Measurements from ENCODE around the gene NPW. TPM values are rescaled to one million over a fixed set of nuclear protein-coding genes. Genes with fewer than 3 reads are reported as not detected.
A peak's percentile ranks its signal among the peaks of the same experiment; 100 is the strongest.

NPW gene
- total RNA-seq, 4 donors from 2014 or later: 2.8 to 9.1 TPM; not detected in 2

- H3K27me3 ChIP-seq: no peaks in the 10 kb centered on the region
- TF ChIP-seq CTCF (IDR thresholded peaks at IDR 0.05) (no peak), POLR2A (IDR thresholded peaks at IDR 0.05) (no peak)
- no peak for DNase-seq
- peak overlapping the region; percentile 76 to 97 (median 87) for H3K27ac ChIP-seq
- peaks cover 0 to 65% (median 17%) of the 10 kb centered on the region in 4 donors for H3K4me1 ChIP-seq
- no peaks in the 10 kb centered on the region for H3K9me3 ChIP-seq
- peak overlapping the region; percentile 81 to 92 (median 90) for H3K4me3 ChIP-seq
- H3K36me3 ChIP-seq: peaks cover 0 to 28% (median 0%) of the 10 kb centered on the region in 3 donors
These were observed 36.5 kb upstream of the NPW start for GRCh38 chr16:1982991-1983543.

DNA sequence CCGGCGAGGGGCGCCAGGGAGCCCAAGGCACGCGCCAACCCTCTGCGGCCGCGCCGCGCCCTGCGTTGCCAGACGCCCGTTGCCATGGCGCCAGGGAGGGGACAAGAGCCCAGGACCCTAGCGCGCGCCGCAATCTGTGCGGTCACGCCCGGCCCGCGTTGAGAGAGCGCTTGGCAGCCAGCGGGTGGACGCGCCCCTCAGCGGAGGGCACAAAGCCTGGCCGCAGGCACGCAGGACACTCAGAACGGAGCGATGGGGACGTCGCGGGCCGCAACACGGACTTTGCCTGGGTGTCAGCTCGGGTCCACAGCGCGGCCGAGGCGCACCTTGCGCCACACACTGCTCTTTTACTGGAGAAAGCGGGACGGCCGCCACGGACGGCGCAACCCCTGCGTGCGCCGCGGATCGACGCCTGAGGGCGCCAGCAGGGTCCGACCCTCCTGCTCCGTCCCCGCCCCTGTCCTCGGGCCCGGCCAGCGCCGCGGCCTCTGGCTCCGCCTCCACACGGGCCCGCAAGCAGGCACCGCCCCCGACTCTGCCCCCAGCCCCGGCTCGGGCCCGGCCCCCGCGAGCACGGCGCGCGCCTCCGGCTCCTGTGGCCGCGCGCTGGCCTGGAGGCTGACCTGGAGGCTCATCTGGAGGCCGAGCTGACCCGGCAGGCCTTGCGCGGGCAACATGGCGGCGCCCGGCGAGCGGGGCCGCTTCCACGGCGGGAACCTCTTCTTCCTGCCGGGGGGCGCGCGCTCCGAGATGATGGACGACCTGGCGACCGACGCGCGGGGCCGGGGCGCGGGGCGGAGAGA lies 35.8 kb upstream of the NPW start, which contains the start of gene GFER:
GFER (plus strand) TSS at position 650 of the 803 bp plus-strand sequence; CDS start at position 676, 26 bp downstream.
- Histone ChIP-seq H3K4me3 (peak within 1 kb of the TSS; percentile 81 to 92 (median 90)), H3K27me3 (no peaks in the 10 kb centered on the region), H3K27ac (peak within 1 kb of the TSS; percentile 76 to 97 (median 87)), H3K9me3 (no peaks in the 10 kb centered on the region), H3K36me3 (peaks cover 0 to 23% (median 0%) of the 10 kb centered on the region in 3 donors), H3K4me1 (peaks cover 0 to 65% (median 17%) of the 10 kb centered on the region in 4 donors)
- TF ChIP-seq POLR2A (IDR thresholded peaks at IDR 0.05): peak; percentile 51 to 55
- peak in 5 of 6 experiments; percentile 26 to 46 (median 29) for TF ChIP-seq CTCF (IDR thresholded peaks at IDR 0.05)
- DNase-seq: peak; percentile 78 to 96 (median 94)

DNA sequence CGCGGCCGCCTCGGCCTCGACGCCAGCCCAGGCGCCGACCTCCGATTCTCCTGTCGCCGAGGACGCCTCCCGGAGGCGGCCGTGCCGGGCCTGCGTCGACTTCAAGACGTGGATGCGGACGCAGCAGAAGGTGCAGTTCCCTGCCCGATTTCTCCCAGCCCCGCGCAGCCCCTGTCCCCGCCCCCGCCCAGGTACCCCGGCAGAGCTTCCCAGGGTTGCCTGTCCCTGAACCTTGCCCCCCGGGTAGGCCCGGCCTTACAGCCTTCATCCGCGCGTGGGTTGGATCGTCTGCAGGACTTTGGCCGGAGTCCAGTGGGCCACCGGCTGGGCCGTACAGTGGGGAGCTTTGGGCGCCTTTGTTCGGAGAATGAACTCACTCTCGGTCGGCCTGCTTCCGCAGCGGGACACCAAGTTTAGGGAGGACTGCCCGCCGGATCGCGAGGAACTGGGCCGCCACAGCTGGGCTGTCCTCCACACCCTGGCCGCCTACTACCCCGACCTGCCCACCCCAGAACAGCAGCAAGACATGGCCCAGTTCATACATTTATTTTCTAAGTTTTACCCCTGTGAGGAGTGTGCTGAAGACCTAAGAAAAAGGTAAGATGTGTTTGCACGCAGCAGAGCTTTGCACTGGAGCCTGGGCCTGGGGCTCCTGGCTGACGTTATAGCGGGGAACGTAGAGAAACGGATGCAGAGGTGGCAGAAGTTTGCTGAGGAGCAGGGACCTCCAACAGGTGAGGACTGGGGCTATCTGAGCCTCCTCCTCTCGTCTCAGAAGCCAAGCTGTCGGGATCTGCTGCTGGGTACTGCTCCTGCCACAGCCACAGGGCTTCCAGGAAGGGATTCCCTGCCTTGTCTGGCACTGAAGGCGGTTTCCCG lies 35.0 kb upstream of the NPW start:
- DNase-seq: peak; percentile 30 to 85 (median 80)
- Histone ChIP-seq H3K9me3 (no peaks in the 10 kb centered on the region), H3K36me3 (peaks cover 0 to 23% (median 0%) of the 10 kb centered on the region in 3 donors), H3K4me3 (peak overlapping the region; percentile 81 to 92 (median 90)), H3K27ac (peak overlapping the region; percentile 76 to 97 (median 87)), H3K27me3 (peaks cover 0 to 6% of the 10 kb centered on the region in 2 donors), H3K4me1 (peaks cover 3 to 70% (median 19%) of the 10 kb centered on the region in 4 donors)
- TF ChIP-seq POLR2A (IDR thresholded peaks at IDR 0.05): peak; percentile 6 to 54
- no peak for TF ChIP-seq CTCF (IDR thresholded peaks at IDR 0.05)

DNA sequence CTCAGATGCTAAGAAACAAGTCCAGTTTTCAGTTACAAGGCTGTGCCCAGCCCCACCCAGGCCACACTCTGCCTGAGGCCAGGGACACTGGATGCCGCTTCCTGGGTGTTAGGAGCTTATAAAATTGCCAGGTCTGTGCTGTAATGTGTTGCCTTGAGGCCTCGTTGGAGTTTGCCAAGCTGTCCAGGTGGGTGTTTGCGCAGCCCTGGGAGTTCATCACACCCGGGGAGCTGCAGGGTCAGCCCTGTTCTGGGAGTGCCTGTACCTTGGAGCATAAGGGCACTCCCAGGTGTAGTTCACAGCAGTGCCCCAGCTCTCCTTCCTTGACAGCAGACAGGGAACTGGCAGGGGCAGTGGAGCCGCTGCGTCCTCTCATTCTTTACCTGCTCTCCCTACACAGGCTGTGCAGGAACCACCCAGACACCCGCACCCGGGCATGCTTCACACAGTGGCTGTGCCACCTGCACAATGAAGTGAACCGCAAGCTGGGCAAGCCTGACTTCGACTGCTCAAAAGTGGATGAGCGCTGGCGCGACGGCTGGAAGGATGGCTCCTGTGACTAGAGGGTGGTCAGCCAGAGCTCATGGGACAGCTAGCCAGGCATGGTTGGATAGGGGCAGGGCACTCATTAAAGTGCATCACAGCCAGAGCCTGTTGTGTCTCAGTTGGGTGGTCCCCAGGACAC lies 34.0 kb upstream of the NPW start:
- peaks cover 0 to 23% (median 0%) of the 10 kb centered on the region in 3 donors for H3K36me3 ChIP-seq
- H3K9me3 ChIP-seq: no peaks in the 10 kb centered on the region
- DNase-seq: peak in 2 of 3 donors; percentile 77 to 82
- peaks cover 0 to 14% of the 10 kb centered on the region in 2 donors for H3K27me3 ChIP-seq
- TF ChIP-seq CTCF (IDR thresholded peaks at IDR 0.05) (no peak), POLR2A (IDR thresholded peaks at IDR 0.05) (peak; percentile 76 to 79)
- H3K27ac ChIP-seq: peak overlapping the region in 3 of 4 donors; percentile 76 to 97 (median 97)
- H3K4me3 ChIP-seq: peak overlapping the region in 3 of 4 donors; percentile 81 to 92 (median 91)
- H3K4me1 ChIP-seq: peaks cover 3 to 69% (median 23%) of the 10 kb centered on the region in 4 donors

All from Peyer's patch (tissue), 4 donors.